ENCODE results near the gene PRTN3.

PRTN3 gene

DNA sequence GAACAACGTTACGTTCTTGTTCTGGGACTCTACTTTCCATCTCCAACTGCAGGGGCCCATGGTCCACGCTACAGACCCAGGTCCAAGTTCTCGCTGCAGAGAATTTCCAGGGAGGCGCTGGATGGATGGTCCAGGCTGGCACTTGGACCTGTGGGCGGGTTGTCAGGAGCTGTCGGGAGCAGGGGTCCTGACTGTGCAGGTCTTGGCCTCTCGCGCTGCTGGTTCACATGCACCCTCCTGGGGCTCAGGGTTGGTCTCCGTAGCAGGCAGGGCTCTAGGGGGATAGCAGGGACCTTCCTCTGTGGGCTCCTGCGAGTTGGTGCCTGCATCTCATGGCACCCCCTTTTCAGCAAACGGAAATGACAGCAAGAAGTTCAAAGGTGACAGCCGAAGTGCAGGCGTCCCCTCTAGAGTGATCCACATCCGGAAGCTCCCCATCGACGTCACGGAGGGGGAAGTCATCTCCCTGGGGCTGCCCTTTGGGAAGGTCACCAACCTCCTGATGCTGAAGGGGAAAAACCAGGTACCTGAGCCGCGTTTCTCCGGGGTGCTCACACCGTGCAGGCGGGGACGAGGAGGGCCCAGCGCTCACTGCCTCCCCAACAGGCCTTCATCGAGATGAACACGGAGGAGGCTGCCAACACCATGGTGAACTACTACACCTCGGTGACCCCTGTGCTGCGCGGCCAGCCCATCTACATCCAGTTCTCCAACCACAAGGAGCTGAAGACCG lies 36.9 kb upstream of the PRTN3 start:
- no peak for DNase-seq

DNA sequence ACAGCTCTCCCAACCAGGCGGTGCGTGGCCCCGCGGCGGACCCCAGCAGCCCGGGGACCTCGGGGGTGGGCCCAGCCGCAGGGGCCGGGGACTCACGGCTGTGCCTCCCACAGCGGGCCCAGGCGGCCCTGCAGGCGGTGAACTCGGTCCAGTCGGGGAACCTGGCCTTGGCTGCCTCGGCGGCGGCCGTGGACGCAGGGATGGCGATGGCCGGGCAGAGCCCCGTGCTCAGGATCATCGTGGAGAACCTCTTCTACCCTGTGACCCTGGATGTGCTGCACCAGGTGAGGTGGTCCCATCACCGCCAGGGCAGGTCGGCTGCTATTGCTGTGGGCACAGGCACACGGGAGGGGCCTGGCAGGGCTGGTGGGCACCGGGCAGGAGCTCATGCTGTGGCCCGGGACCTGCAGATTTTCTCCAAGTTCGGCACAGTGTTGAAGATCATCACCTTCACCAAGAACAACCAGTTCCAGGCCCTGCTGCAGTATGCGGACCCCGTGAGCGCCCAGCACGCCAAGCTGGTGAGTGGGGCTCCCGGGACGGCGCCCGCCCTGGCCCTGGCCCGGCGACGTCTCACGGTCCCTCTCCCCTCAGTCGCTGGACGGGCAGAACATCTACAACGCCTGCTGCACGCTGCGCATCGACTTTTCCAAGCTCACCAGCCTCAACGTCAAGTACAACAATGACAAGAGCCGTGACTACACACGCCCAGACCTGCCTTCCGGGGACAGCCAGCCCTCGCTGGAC lies 36.2 kb upstream of the PRTN3 start:
- DNase-seq: no peak

DNA sequence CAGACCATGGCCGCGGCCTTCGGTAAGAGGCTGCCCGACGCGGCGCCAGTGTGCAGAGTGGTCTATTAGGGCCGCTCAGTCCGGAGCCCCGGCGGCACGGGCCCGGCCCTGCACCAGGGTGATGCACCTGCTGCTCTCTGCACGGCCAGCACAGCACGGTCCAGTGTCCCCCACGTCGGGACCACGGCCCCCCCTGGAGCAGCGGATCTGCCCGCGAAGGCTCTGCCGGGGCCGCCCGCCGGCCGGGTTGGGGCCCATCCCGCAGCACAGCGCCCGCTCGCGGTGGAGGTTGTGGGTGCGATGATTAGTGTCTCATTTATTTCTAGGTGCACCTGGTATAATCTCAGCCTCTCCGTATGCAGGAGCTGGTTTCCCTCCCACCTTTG lies 35.6 kb upstream of the PRTN3 start:
- no peak for DNase-seq

DNA sequence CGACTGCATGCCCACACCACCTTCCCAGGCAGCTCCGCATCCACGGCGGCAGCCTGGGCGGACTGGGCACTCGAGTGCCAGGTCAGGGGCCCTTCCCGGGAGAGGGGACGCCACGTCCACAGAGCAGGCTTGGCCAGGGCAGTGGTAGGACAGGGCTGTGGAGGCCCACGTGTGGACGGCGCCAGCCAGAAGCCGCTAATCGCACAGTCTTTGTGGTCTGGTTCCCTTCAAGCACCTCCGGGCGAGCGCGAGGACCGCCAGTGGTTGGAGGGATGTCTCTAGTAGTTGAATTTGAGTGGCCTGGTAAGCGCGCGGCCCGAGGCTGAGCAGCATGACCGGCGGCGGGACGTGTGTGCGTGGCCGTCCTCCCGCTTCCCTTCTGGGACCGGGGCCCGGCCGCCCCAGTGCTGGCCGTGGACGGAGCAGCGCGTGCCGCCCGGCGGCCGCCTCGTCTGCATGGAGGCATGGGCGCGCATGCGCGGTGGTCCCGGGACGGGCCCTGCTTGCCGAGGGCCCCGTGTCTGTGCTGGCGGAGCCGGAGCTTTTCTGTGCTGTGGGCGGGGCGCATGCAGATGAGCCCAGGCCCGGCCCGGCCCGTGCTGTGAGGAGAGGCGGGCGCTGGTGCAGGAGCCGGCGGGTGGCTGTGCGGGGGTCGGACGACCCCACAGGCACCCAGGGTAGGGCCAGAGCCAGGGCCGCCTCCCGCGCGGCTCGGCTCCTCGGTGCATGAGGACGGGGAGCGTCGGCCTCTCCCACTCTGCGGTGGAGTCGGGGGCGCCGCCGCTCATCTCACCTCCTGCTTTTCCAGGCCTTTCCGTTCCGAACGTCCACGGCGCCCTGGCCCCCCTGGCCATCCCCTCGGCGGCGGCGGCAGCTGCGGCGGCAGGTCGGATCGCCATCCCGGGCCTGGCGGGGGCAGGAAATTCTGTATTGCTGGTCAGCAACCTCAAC lies 34.9 kb upstream of the PRTN3 start:
- no peak for DNase-seq

DNA sequence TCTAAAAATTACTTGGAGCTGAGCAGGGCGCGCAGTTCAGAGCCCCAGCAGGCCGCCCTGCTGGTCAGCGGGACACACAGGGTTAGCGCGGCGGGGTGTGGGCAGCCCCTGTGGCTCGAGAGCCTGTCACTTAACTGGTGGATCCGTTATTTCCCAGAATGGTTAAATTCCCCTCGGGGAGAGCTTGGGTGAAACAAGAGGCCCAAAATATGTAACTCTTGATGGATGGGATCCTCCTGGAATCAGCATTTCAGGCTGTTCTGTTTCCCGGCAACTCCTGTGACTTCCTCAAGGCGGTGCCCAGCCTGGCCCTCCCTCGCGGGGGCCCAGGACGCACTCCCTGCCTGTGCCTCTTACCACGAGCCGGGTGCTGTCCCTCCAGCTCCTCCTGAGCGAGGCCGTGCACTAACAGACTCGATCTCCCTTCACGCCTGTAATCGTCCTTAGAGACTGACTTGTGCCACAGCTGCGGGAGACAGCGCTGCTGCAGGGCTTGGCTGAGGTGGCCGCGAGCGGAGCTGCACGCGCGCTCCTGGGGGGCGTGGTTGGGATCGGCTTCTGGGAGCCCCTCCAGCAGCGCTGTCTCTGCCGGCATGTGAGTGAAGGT lies 33.9 kb upstream of the PRTN3 start:
- DNase-seq: no peak

DNA sequence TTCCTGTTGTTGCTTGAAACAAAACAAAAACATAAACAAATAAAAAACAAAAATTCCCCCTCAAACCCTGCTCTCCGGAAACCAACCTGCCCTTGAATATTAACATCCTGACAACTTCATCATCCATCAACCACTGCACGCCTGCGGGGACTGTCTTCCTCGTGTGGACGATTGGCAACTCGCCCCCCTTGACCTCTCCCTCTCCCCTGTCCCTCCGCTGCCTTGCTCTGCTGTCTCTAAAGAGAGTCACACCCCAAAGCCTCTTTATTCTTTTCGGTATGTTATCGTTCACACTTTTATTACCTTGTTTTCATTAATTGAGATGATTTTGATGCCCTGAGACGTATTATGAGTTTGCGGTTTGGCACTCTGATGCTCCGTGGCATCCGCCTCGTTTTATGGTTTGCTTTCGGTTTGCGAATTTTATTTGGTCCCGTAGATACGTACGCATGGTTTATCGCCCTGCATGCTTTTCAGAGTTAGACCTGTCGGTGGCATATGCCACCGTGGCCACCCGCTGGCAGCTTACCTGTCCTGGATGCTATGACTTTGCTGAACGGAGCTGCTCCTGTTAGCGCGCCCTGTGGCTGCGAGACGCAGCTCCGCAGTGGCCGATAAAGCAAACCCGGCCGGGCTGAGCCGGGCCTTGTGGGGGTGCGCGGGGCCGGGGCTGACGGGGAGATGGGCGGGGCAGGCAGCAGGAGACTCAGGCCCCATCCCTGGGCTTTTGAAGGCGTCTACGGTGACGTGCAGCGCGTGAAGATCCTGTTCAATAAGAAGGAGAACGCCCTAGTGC lies 33.0 kb upstream of the PRTN3 start:
- no peak for DNase-seq

DNA sequence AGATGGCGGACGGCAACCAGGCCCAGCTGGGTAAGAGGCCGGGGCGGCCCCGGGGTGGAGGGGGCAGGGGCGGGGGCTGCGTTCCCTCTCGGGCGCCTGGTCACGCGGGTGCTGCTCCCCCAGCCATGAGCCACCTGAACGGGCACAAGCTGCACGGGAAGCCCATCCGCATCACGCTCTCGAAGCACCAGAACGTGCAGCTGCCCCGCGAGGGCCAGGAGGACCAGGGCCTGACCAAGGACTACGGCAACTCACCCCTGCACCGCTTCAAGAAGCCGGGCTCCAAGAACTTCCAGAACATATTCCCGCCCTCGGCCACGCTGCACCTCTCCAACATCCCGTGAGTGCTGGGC lies 32.4 kb upstream of the PRTN3 start:
- DNase-seq: no peak

DNA sequence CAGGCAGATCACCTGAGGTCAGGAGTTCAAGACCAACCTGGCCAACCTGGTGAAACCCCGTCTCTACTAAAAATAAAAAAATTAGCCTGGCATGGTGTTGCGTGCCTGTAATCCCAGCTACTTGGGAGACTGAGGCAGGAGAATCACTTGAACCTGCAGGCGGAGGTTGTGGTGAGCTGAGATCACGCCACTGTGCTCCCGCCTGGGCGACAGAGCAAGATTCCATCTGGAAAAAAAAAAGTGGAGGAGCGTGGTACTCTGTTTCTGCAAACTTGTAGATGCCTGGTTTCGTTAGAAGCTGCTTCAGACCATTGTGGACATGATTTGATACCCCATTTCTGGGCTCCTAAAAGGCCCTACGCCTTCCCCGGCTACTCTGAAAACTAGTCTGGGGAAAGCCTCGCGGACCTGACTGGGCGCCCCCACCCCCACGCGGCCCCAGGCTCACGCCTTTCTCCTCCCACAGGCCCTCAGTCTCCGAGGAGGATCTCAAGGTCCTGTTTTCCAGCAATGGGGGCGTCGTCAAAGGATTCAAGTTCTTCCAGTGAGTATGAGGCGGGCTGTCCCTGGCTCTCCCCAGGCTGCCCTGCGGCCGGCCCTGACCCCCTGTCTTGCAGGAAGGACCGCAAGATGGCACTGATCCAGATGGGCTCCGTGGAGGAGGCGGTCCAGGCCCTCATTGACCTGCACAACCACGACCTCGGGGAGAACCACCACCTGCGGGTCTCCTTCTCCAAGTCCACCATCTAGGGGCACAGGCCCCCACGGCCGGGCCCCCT lies 30.5 kb upstream of the PRTN3 start:
- no peak for DNase-seq

DNA sequence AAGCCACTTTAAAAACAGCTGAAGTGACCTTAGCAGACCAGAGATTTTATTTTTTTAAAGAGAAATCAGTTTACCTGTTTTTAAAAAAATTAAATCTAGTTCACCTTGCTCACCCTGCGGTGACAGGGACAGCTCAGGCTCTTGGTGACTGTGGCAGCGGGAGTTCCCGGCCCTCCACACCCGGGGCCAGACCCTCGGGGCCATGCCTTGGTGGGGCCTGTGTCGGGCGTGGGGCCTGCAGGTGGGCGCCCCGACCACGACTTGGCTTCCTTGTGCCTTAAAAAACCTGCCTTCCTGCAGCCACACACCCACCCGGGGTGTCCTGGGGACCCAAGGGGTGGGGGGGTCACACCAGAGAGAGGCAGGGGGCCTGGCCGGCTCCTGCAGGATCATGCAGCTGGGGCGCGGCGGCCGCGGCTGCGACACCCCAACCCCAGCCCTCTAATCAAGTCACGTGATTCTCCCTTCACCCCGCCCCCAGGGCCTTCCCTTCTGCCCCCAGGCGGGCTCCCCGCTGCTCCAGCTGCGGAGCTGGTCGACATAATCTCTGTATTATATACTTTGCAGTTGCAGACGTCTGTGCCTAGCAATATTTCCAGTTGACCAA lies 29.8 kb upstream of the PRTN3 start:
- peak; percentile 2 for DNase-seq

DNA sequence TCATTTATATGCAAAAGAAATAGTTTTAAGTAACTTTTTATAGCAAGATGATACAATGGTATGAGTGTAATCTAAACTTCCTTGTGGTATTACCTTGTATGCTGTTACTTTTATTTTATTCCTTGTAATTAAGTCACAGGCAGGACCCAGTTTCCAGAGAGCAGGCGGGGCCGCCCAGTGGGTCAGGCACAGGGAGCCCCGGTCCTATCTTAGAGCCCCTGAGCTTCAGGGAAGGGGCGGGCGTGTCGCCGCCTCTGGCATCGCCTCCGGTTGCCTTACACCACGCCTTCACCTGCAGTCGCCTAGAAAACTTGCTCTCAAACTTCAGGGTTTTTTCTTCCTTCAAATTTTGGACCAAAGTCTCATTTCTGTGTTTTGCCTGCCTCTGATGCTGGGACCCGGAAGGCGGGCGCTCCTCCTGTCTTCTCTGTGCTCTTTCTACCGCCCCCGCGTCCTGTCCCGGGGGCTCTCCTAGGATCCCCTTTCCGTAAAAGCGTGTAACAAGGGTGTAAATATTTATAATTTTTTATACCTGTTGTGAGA lies 29.2 kb upstream of the PRTN3 start:
- DNase-seq: no peak

DNA sequence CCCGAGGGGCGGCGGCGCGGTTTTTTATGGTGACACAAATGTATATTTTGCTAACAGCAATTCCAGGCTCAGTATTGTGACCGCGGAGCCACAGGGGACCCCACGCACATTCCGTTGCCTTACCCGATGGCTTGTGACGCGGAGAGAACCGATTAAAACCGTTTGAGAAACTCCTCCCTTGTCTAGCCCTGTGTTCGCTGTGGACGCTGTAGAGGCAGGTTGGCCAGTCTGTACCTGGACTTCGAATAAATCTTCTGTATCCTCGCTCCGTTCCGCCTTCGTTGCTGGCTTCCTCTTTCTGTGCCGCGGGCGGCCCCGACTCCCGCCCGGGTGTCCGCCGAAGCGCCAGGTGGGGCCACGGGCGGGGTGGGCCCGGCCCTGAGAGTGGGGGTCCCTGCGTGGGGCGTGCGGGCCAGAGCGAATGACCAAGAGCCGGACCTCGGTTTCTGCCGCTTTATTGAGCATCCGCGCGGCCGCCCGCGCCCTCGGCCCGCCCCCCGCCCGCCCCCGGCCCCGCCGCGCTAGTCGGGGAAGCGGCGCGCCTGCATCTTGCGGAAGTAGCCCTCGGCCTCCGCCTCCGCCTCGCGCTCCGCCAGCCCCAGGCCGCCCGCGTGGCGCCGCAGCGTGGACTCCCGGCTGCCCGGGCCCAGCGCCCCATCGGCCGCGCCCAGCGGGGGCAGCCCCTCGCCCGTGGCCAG lies 28.6 kb upstream of the PRTN3 start:
- DNase-seq: no peak

DNA sequence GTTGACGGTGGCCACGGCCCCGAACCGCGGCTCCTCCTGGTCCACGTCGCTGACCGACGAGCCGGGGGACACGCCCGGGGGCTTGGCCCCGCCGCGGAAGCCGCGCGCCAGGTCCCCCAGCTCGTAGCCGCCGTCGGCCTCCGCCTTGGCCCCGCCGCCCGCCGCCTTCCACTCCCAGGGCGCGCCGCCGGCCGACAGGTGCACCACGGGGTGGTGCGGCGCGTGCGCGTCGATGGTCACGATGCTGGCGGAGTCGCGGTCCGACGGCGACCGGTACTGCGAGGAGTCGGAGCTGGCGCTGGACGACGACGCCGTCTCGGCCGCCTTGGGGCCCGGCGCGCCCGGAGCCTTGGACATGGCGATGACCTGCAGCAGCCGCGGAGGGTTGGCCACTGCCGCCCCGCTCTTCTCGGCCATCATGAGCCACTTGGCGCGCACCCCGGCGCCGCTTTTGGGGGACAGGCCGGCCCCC lies 28.0 kb upstream of the PRTN3 start:
- no peak for DNase-seq

DNA sequence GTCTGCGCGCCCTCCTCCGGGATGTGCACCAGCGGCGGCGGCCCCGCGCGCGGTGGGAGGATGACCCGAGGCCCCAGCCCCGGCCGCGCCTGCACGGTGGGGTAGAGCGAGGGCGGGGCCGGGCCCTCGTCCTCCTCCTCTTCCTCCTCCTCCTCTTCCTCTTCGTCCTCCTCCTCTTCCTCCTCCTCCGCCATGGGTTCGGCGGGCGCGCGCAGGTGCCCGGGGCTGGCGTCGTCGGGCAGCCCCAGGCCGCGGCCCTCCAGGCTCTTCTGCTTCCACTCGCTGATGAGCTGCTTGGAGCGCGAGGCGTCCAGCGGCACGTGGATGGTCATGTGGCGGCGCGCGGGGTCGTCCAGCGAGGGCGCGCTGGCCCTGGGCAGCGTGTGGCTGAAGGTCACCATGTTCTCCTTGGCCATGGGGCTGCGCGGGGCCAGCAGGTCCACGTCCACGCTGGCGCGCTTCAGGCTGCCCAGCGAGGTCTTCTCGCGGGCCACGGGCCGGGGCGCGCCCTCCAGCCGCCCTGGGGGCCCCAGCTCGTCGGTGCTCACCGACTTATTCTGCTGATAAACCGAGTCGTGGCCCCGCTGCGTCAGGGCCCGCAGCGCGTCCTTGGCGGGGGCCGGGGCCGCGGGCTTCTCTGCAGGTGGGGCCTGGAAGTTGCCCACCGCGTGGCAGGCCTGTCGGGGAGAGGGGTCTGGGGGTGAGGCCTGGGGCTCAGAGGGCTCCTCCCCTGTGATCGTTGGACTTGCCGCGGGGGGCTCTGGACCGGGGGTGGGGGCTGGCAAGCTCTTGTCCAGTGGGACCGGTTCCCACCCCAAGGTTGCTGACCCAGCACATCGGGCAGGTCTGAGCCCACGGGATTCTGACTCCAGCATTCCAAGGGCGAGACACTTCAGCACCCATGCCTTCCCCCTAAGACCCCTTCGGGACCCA lies 27.3 kb upstream of the PRTN3 start:
- no peak for DNase-seq

DNA sequence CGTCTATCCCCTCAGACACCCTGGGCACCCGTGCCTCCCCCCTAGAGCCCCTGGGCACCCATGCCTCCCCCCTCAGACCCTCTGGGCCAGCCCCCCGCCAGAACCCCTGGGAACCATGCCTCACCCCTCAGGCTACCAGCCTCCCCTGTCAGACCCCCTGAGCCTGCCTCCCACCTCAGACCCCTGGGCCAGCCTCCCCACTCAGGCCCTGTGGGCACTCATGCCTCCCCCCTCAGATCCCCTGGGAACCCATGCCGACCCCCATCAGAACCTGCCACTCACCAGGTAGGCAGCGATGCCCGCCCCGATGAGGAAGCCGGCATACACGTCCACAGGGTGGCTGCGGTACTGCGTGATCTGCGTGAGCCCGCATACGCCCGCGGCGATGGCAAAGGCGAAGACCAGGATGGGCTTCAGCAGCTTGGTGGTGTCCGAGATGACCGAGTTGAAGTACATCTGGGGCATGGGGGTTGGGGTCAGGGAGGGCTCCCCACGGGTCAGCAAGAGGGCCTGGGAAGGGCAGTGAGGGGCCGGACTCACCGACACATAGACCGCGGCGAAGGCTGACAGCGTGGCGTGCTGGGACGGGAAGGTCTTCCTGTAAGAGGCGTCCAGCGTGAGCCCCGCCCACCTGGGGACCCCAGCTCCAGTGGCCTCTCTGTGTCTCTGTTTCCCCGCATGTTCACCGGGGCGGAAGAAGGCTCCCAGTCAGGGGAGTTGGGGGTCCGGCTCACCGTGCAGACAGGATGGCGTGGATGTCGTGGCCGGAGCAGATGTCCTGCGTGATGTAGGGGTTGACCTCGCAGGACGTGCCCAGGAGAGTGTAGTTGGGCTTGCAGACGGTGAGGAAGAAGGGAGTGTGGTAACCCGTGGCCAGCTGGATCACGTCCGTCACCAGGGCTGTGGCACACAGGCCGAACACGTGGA lies 26.4 kb upstream of the PRTN3 start:
- no peak for DNase-seq

DNA sequence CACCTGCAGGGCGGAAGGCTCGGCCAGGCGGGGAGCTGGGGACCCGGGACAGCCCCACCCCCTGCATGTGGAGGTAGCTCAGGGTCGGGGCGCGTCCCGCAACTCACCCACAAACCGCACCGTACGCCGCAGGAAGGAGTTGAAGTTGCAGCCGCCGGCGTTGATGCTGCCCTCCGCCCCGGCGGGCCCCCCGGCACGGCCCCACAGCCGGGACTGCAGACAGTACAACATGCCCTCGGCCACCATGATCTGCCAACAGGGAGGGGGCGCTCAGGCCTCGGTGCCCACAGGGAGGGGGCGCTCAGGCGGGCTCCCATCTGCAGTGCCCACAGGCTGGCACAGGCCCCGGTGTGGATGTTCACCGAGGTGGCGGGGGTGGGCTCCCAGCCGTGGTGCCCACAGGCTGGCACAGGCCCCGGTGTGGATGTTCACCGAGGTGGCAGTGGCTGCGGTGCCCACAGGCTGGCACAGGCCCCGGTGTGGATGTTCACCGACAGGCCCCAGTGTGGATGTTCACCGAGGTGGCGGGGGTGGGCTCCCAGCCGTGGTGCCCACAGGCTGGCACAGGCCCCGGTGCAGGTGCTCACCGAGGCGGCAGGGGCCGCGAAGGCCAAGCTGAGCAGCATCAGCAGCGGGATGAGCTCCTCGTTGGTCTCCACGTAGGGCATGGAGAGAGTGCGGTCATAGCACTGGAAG lies 25.6 kb upstream of the PRTN3 start:
- no peak for DNase-seq

DNA sequence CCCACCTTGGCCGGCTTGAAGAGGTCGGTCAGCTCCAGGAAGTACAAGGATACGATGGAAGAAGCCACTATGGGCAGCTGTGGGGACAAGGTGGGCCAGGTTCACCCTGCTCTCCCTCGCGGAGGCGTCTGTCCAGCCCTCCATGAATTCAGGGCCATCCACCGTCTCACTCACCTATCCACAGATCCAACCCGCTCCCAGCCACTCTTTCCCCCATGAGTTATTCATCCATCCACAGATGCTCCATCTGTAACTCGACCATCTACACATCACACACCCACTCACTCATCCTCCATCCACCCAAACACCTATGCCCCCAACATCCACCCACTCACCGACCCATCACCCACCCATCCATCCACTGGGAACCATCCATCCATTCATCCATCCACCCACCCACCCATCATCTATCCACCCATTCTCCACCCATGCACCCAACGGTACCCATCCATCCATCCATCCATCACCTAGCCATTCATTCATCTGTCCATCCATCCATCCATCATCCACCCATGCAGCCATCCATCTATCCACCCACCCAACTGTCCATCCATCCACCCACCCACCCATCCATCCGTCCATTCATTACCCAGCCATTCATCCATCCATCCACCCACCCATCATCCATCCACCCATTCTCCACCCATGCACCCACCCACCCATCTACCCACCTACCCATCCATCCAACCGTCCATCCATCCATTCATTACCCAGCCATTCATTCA lies 24.9 kb upstream of the PRTN3 start:
- DNase-seq: no peak
